Measurements from ENCODE around the gene L1CAM. TPM values are rescaled to one million over a fixed set of nuclear protein-coding genes. Genes with fewer than 3 reads are reported as not detected.

L1CAM gene
- total RNA-seq, 4 donors from 2014 or later = 0.37 to 2.8 (median 1.6) TPM

GRCh38 chrX:153871451-153871850 is 14.5 kb downstream of the L1CAM start:
- no peak for TF ChIP-seq CTCF (IDR thresholded peaks at IDR 0.05)
- ATAC-seq (ENCODE audit: low FRiP score) (no peak), DNase-seq (ENCODE audit: low spot score) (no peak)

GRCh38 chrX:153870791-153871360 is 15.1 kb downstream of the L1CAM start:
- DNase-seq (ENCODE audit: low spot score) (no peak), ATAC-seq (ENCODE audit: low FRiP score) (no peak)
- TF ChIP-seq CTCF (IDR thresholded peaks at IDR 0.05) = no peak

GRCh38 chrX:153870288-153870690 is 15.7 kb downstream of the L1CAM start:
- no peak for TF ChIP-seq CTCF (IDR thresholded peaks at IDR 0.05)
- DNase-seq (ENCODE audit: low spot score) (no peak), ATAC-seq (ENCODE audit: low FRiP score) (no peak)

GRCh38 chrX:153869473-153870287 is 16.3 kb downstream of the L1CAM start:
- DNase-seq (ENCODE audit: low spot score) (no peak), ATAC-seq (ENCODE audit: low FRiP score) (no peak)
- TF ChIP-seq CTCF (IDR thresholded peaks at IDR 0.05) = no peak

- DNase-seq (ENCODE audit: low spot score) (no peak), ATAC-seq (ENCODE audit: low FRiP score) (no peak)
- TF ChIP-seq CTCF (IDR thresholded peaks at IDR 0.05) = no peak
These were observed 17.1 kb downstream of the L1CAM start for GRCh38 chrX:153868576-153869472.

- no peak for ATAC-seq (ENCODE audit: low FRiP score)
- no peak for DNase-seq (ENCODE audit: low spot score)
- TF ChIP-seq CTCF (IDR thresholded peaks at IDR 0.05) = no peak
These were observed 18.3 kb downstream of the L1CAM start for GRCh38 chrX:153867671-153868070.
